ENCODE data around the gene SERGEF. TPM values are rescaled to one million over a fixed set of nuclear protein-coding genes. Genes with fewer than 3 reads are reported as not detected.

SERGEF gene
- polyA plus RNA-seq, 1 of the 3 experiments (the other 2 are of a cell fraction) = 23.1 TPM

DNA sequence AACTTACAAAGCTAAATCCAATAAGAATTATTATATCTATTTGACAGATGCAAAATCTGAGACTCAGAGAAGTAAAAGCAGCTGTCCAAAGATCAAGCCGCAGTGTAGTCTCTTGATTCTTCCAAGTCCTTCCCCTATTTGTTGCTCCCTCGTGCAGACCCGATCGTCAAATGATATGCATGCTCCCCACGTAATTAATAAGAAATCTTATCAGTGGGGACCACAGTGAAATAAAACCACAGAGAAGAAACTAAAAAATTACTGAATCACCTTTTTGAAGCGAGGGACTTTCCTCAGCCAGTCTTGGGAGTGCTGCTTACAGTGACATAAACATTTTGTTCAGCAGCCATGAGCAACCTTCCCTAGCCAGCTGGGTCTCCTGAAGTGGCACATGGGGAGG, 64.6 kb downstream of the SERGEF start:
- Histone ChIP-seq H2AFZ (ENCODE audit: low read depth) (no peak overlapping the region), H3K4me2 (no peak overlapping the region), H3K4me3 (ENCODE audit: low read depth in 2 of 2, low read length in 1 of 2) (no peak overlapping the region), H3K9me2 (no peaks in the 10 kb centered on the region), H3K79me2 (ENCODE audit: insufficient read depth) (no peaks in the 10 kb centered on the region), H3K9ac (no peak overlapping the region), H4K20me1 (ENCODE audit: insufficient read depth) (no peaks in the 10 kb centered on the region), H3K4me1 (ENCODE audit: control insufficient read depth in 1 of 2, insufficient read depth in 2 of 2, low read depth in 1 of 2, low read length in 1 of 2) (no peaks in the 10 kb centered on the region), H3K9me3 (peaks cover 4% of the 10 kb centered on the region; the same call in 1 of the 2 replicates), H3F3A (replicated peaks; ENCODE audit: insufficient read depth) (no peaks in the 10 kb centered on the region), H3K27ac (ENCODE audit: low read depth in 2 of 2, low read length in 1 of 2) (no peak overlapping the region), H3K27me3 (ENCODE audit: insufficient read depth) (no peaks in the 10 kb centered on the region), H3K36me3 (replicated peaks in 1 of 2; ENCODE audit: control insufficient read depth in 1 of 2, insufficient read depth in 2 of 2, low read length in 1 of 2) (peaks cover 5 to 16% of the 10 kb centered on the region in 2 experiments)
- 90% methylated on average over 6 of the region's 6 CpGs for WGBS (ENCODE audit: low lambda C conversion rate)
- CTCF ChIA-PET = interaction anchor here (1.4 kb wide), 1 partner anchor 12 kb away, joined by 5 read pairs; no protein-coding TSS in a partner anchor
- no peak for TF ChIP-seq TAF1 (IDR thresholded peaks at IDR 0.05; ENCODE audit: borderline replicate concordance, low read depth, low read length)
- TF ChIP-seq MXI1 (IDR thresholded peaks at IDR 0.05; ENCODE audit: low read depth, low read length) = no peak
- no peak for TF ChIP-seq FOXJ3 (CRISPR knock-in tag; IDR thresholded peaks at IDR 0.05)
- TF ChIP-seq, protein P1, sequence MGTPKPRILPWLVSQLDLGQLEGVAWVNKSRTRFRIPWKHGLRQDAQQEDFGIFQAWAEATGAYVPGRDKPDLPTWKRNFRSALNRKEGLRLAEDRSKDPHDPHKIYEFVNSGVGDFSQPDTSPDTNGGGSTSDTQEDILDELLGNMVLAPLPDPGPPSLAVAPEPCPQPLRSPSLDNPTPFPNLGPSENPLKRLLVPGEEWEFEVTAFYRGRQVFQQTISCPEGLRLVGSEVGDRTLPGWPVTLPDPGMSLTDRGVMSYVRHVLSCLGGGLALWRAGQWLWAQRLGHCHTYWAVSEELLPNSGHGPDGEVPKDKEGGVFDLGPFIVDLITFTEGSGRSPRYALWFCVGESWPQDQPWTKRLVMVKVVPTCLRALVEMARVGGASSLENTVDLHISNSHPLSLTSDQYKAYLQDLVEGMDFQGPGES (IDR thresholded peaks at IDR 0.05; ENCODE audit: low read depth, low read length) = no peak
- TF ChIP-seq FOXM1 (IDR thresholded peaks at IDR 0.05; ENCODE audit: low read depth) = no peak
- TF ChIP-seq GABPA (IDR thresholded peaks at IDR 0.05; ENCODE audit: low read depth) = no peak
- no peak for TF ChIP-seq REST (IDR thresholded peaks at IDR 0.05; ENCODE audit: low read depth, low read length)
- no peak for TF ChIP-seq ELF1 (IDR thresholded peaks at IDR 0.05)
- TF ChIP-seq RCOR1 (IDR thresholded peaks at IDR 0.05; ENCODE audit: low read length) = no peak
- TF ChIP-seq POLR2AphosphoS5 (IDR thresholded peaks at IDR 0.05; ENCODE audit: low read depth, low read length) = no peak
- TF ChIP-seq, protein P2, sequence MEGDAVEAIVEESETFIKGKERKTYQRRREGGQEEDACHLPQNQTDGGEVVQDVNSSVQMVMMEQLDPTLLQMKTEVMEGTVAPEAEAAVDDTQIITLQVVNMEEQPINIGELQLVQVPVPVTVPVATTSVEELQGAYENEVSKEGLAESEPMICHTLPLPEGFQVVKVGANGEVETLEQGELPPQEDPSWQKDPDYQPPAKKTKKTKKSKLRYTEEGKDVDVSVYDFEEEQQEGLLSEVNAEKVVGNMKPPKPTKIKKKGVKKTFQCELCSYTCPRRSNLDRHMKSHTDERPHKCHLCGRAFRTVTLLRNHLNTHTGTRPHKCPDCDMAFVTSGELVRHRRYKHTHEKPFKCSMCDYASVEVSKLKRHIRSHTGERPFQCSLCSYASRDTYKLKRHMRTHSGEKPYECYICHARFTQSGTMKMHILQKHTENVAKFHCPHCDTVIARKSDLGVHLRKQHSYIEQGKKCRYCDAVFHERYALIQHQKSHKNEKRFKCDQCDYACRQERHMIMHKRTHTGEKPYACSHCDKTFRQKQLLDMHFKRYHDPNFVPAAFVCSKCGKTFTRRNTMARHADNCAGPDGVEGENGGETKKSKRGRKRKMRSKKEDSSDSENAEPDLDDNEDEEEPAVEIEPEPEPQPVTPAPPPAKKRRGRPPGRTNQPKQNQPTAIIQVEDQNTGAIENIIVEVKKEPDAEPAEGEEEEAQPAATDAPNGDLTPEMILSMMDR (IDR thresholded peaks at IDR 0.05) = no peak
- TF ChIP-seq MAX (IDR thresholded peaks at IDR 0.05; ENCODE audit: low read depth) = no peak
- TF ChIP-seq RAD21 (IDR thresholded peaks at IDR 0.05; ENCODE audit: low read length) = no peak
- no peak for TF ChIP-seq TCF12 (IDR thresholded peaks at IDR 0.05)
- TF ChIP-seq, protein P3, sequence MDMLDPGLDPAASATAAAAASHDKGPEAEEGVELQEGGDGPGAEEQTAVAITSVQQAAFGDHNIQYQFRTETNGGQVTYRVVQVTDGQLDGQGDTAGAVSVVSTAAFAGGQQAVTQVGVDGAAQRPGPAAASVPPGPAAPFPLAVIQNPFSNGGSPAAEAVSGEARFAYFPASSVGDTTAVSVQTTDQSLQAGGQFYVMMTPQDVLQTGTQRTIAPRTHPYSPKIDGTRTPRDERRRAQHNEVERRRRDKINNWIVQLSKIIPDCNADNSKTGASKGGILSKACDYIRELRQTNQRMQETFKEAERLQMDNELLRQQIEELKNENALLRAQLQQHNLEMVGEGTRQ (IDR thresholded peaks at IDR 0.05; ENCODE audit: borderline replicate concordance, low read depth, low read length) = no peak
- no peak for TF ChIP-seq YY1 (IDR thresholded peaks at IDR 0.05; ENCODE audit: low read depth)
- no peak for TF ChIP-seq NFIC (IDR thresholded peaks at IDR 0.05; ENCODE audit: borderline replicate concordance)
- no peak for TF ChIP-seq USF1 (IDR thresholded peaks at IDR 0.05; ENCODE audit: borderline replicate concordance, low read depth)
- DNase-seq = no peak
- POLR2A ChIA-PET = no interaction called here

Data from SK-N-SH (cell line).